Transverse colon (tissue), 3 donors: ENCODE data around the gene EML4.

Source experiments
- CTCF ChIP-seq, 5 experiments: fragments of 200-600 bp in 3 of 5; fragments of 450-650 bp in 2 of 5; sonication (generic) in 3 of 5; IDR thresholded peaks; 1 replicate in 2 of 5; 2 replicates in 3 of 5; pipeline ENCODE4 v1.5.1; 2016 to 2017; ENCODE audit warnings: antibody characterized with exemption in 5 of 5, inconsistent platforms in 3 of 5, mild to moderate bottlenecking in 2 of 5, moderate library complexity in 1 of 5
- EP300 ChIP-seq: sonication (generic); formaldehyde crosslinking; IDR thresholded peaks from one replicate; pipeline ENCODE4 v1.6.1; 2017; ENCODE audit warnings: antibody characterized with exemption, low read depth

- TF ChIP-seq CTCF (IDR thresholded peaks at IDR 0.05) (no peak), EP300 (no peak)
Measured at GRCh38 chr2:42192652-42193566, 23.8 kb downstream of the EML4 start.
